Stimulated activated effector memory CD8-positive, alpha-beta T cell treated with anti-CD3 and anti-CD28 coated beads, Interleukin-12 subunit alpha, Interleukin-12 subunit beta, amount 100 ng/mL, for 72 hours (primary cell): ENCODE results near the gene CSGALNACT2.
"Not testable (repeated sequence)": the region's sequence is repeated elsewhere in the genome, so short reads cannot be mapped to it uniquely, and the experiment has no call there.

ENCODE experiments used
- ATAC-seq: fragments of 150-1000 bp; cut with Tn5 transposase; 2 replicates; pipeline ENCODE4 v1.10.0; 2021
- DNase-seq, 2 donors: peaks; one replicate each; pipeline ENCODE4 v3.0.0; 2021 to 2022; ENCODE audit warnings: low spot score in 2 of 2
- H3K27ac Mint-ChIP-seq: one replicate; pipeline ENCODE4 v1.8.0; 2022; ENCODE audit warnings: mild to moderate bottlenecking, mixed read lengths
- H3K36me3 Mint-ChIP-seq: one replicate; pipeline ENCODE4 v1.8.0; 2022; ENCODE audit warnings: mild to moderate bottlenecking, mixed read lengths
- H3K4me1 Mint-ChIP-seq: one replicate; pipeline ENCODE4 v1.8.0; 2022; ENCODE audit warnings: mixed read lengths
- H3K4me3 Mint-ChIP-seq: one replicate; pipeline ENCODE4 v1.8.0; 2022; ENCODE audit warnings: mild to moderate bottlenecking, mixed read lengths
- H3K9me3 Mint-ChIP-seq: one replicate; pipeline ENCODE4 v1.8.0; 2022; ENCODE audit warnings: mixed read lengths

CSGALNACT2 gene

GRCh38 chr10:43167498-43167889, 29.2 kb downstream of the CSGALNACT2 start:
- ATAC-seq, result no peak
- Mint-ChIP-seq H3K36me3 (peaks cover 99% of the 10 kb centered on the region), H3K4me3 (no peak overlapping the region), H3K4me1 (peaks cover 45% of the 10 kb centered on the region), H3K9me3 (no peaks in the 10 kb centered on the region), H3K27ac (no peak overlapping the region)
- no peak for DNase-seq

- no peak for DNase-seq
- H3K4me3 Mint-ChIP-seq, result no peak overlapping the region
- H3K36me3 Mint-ChIP-seq, result peaks cover 99% of the 10 kb centered on the region
- H3K27ac Mint-ChIP-seq, result peak overlapping the region; percentile 27
- H3K9me3 Mint-ChIP-seq, result no peaks in the 10 kb centered on the region
- ATAC-seq, result no peak
- peaks cover 42% of the 10 kb centered on the region for H3K4me1 Mint-ChIP-seq
Measured at GRCh38 chr10:43170491-43170890, 32.2 kb downstream of the CSGALNACT2 start.

DNA sequence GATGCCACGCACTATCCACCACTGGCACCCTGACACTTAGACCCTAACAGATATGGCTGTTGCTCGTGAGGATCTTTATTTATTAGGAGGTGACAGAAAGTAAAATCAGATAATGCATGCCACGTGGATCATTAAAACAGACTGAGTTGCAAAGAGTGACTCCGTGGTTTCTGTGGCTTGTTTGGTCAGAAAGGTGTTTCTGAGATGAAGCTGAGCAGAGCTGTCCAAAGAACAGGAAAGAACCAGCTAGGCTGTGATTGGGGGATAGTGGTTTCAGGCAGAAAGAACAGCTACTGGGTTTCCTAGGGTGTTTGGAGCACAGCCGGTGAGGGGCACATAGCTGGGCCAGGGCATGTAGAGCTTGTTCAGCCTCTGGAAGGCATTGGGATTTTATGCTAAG, 34.4 kb downstream of the CSGALNACT2 start:
- H3K27ac Mint-ChIP-seq, result peak overlapping the region; percentile 67
- no peak overlapping the region for H3K4me3 Mint-ChIP-seq
- peaks cover 30% of the 10 kb centered on the region for H3K4me1 Mint-ChIP-seq
- DNase-seq (no peak), ATAC-seq (peak; percentile 8)
- H3K36me3 Mint-ChIP-seq, result peaks cover 100% of the 10 kb centered on the region
- H3K9me3 Mint-ChIP-seq, result no peaks in the 10 kb centered on the region

GRCh38 chr10:43173120-43173519, 34.9 kb downstream of the CSGALNACT2 start:
- Mint-ChIP-seq H3K4me3 (no peak overlapping the region), H3K36me3 (peaks cover 100% of the 10 kb centered on the region), H3K4me1 (peaks cover 30% of the 10 kb centered on the region), H3K9me3 (no peaks in the 10 kb centered on the region), H3K27ac (peak overlapping the region; percentile 67)
- no peak for DNase-seq
- no peak for ATAC-seq

- H3K4me1 Mint-ChIP-seq, result peaks cover 28% of the 10 kb centered on the region
Measured at GRCh38 chr10:43174969-43175368, 36.7 kb downstream of the CSGALNACT2 start.

DNA sequence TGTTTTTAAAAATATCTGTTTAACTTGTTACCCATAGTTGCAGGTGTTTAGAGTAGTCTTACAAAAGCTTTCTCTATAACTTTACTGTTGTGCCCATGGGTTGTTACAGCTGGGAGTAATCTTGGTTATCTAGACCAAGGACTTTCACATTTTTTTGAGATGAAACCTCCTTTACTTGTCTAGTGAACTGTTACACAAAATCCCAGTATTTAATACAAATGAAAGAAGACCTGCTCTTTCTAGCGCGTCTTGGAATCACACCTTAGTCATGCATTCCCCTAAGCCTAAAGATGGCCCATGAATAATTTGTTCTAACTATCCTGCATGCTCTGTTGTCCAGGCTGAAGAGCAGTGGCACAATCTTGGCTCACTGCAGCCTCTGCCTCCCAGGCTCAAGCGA, 38.0 kb downstream of the CSGALNACT2 start:
- Mint-ChIP-seq H3K4me1 (peaks cover 18% of the 10 kb centered on the region), H3K27ac (no peak overlapping the region), H3K4me3 (no peak overlapping the region), H3K36me3 (peaks cover 100% of the 10 kb centered on the region), H3K9me3 (peaks cover 3% of the 10 kb centered on the region)
- no peak for DNase-seq
- no peak for ATAC-seq

More at GRCh38 chr10:43174969-43175368, 36.7 kb downstream of the CSGALNACT2 start:
- no peak for DNase-seq
- ATAC-seq, result no peak
- H3K36me3 Mint-ChIP-seq, result peaks cover 100% of the 10 kb centered on the region
- H3K4me3 Mint-ChIP-seq, result no peak overlapping the region
- H3K9me3 Mint-ChIP-seq, result peaks cover 3% of the 10 kb centered on the region
- H3K27ac Mint-ChIP-seq, result no peak overlapping the region

DNA sequence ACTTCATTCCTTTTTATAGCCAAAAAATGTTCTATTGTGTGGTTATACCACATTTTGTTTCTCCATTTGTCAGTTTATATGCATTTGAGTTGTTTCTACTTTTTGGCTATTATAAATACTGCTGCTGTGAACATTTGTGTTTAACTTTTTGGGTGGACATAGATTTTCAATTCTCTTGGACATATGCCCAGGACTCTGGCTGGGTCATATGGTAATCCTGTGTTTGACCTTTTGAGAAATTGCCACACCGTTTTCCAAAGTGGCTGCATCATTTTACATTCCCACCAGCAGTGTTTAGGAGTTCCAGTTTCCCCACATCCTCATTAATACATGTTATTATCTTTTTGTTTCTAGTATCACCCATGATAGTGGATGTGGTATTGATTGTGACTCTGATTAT, 39.4 kb downstream of the CSGALNACT2 start:
- ATAC-seq (no peak), DNase-seq (no peak)
- peaks cover 7% of the 10 kb centered on the region for H3K4me1 Mint-ChIP-seq
- peaks cover 3% of the 10 kb centered on the region for H3K9me3 Mint-ChIP-seq
- no peak overlapping the region for H3K27ac Mint-ChIP-seq
- H3K36me3 Mint-ChIP-seq, result peaks cover 98% of the 10 kb centered on the region
- no peak overlapping the region for H3K4me3 Mint-ChIP-seq

DNA sequence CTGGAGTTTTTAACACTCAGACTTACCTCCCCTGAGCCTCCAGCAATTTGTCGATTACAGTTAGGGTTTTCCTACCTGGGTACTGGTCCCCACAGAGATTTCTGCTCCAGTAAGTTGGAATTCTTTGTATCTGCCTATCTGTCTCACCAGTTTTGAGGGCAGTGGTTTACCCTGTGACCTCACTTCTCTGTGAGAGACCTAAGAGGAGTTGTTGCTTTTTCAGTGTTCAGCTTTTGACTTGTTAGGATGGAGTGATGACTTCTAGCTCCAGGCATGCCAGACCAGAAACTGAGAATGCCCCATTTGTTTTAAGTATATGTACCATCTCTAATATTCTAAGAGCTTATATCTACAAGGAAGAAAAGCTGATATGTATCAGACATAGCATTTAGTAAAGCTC, 42.9 kb downstream of the CSGALNACT2 start:
- ATAC-seq (no peak), DNase-seq (no peak)
- no peak overlapping the region for H3K4me3 Mint-ChIP-seq
- peaks cover 3% of the 10 kb centered on the region for H3K9me3 Mint-ChIP-seq
- peaks cover 98% of the 10 kb centered on the region for H3K36me3 Mint-ChIP-seq
- no peaks in the 10 kb centered on the region for H3K4me1 Mint-ChIP-seq
- no peak overlapping the region for H3K27ac Mint-ChIP-seq

GRCh38 chr10:43183764-43184163, 45.5 kb downstream of the CSGALNACT2 start:
- not testable (repeated sequence) for DNase-seq, H3K4me3 Mint-ChIP-seq, H3K9me3 Mint-ChIP-seq, H3K4me1 Mint-ChIP-seq, ATAC-seq
- Mint-ChIP-seq H3K27ac (peak overlapping the region; percentile 26), H3K36me3 (peaks cover 98% of the 10 kb centered on the region)

GRCh38 chr10:43186150-43186549, 47.9 kb downstream of the CSGALNACT2 start:
- H3K36me3 Mint-ChIP-seq, result peaks cover 93% of the 10 kb centered on the region
- no peak for ATAC-seq
- no peaks in the 10 kb centered on the region for H3K9me3 Mint-ChIP-seq
- no peak overlapping the region for H3K4me3 Mint-ChIP-seq
- H3K27ac Mint-ChIP-seq, result no peak overlapping the region
- DNase-seq, result no peak
- no peaks in the 10 kb centered on the region for H3K4me1 Mint-ChIP-seq

- DNase-seq (no peak), ATAC-seq (no peak)
- peaks cover 84% of the 10 kb centered on the region for H3K36me3 Mint-ChIP-seq
- no peak overlapping the region for H3K27ac Mint-ChIP-seq
- no peak overlapping the region for H3K4me3 Mint-ChIP-seq
- no peaks in the 10 kb centered on the region for H3K4me1 Mint-ChIP-seq
- H3K9me3 Mint-ChIP-seq, result no peaks in the 10 kb centered on the region
Measured at GRCh38 chr10:43187213-43187612, 49.0 kb downstream of the CSGALNACT2 start.

DNA sequence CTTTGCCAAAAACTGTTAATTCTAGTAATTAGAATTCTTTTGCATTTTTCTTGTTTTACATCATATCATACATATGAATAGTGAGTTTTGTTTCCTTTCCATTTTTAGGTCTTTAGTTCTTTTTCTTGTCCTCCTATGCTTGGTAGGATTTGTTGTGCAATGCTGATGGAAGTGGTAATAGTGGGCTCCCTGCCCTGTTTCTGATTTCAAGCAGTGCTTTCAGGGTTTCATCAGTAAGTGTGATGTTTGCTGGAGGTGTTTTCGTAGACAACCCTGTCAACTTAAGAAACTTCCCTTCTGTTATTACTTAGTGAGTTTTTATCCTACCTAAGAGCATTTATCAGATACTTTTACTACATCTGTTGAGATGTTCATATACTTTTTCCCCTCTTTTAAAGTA, 50.5 kb downstream of the CSGALNACT2 start:
- Mint-ChIP-seq H3K9me3 (no peaks in the 10 kb centered on the region), H3K4me1 (no peaks in the 10 kb centered on the region), H3K4me3 (no peak overlapping the region), H3K36me3 (peaks cover 69% of the 10 kb centered on the region), H3K27ac (peak overlapping the region; percentile 75)
- no peak for ATAC-seq
- DNase-seq, result no peak

- H3K36me3 Mint-ChIP-seq, result peaks cover 60% of the 10 kb centered on the region
- no peaks in the 10 kb centered on the region for H3K4me1 Mint-ChIP-seq
- DNase-seq (no peak), ATAC-seq (no peak)
- H3K4me3 Mint-ChIP-seq, result no peak overlapping the region
- no peak overlapping the region for H3K27ac Mint-ChIP-seq
- no peaks in the 10 kb centered on the region for H3K9me3 Mint-ChIP-seq
Measured at GRCh38 chr10:43190289-43190688, 52.0 kb downstream of the CSGALNACT2 start.

DNA sequence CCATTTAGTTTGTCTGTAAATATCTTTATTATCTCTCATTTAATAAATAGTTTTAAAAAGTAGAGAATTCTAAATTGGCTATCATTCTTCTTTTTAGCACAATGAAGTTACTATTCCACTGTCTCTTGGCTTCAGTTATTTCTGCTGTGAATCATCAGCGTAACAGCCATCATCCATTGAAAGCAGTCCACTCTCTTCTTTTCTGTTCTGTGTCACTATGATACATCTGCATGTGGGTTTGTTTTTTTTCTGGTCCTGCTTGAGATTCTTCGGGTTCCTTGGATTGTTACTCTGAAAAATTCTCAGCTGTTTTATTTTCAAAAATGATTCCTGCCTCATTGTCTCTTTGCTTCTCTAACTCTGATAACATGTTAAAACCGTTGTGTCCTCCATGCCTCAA, 52.5 kb downstream of the CSGALNACT2 start:
- no peak for ATAC-seq
- DNase-seq, result no peak
- no peaks in the 10 kb centered on the region for H3K4me1 Mint-ChIP-seq
- H3K36me3 Mint-ChIP-seq, result peaks cover 60% of the 10 kb centered on the region
- H3K27ac Mint-ChIP-seq, result no peak overlapping the region
- no peak overlapping the region for H3K4me3 Mint-ChIP-seq
- no peaks in the 10 kb centered on the region for H3K9me3 Mint-ChIP-seq

- ATAC-seq, result no peak
- no peak overlapping the region for H3K27ac Mint-ChIP-seq
- H3K36me3 Mint-ChIP-seq, result peaks cover 60% of the 10 kb centered on the region
- DNase-seq, result no peak
- H3K9me3 Mint-ChIP-seq, result no peaks in the 10 kb centered on the region
- no peak overlapping the region for H3K4me3 Mint-ChIP-seq
- H3K4me1 Mint-ChIP-seq, result peaks cover 6% of the 10 kb centered on the region
Measured at GRCh38 chr10:43192884-43193283, 54.6 kb downstream of the CSGALNACT2 start.

- peaks cover 13% of the 10 kb centered on the region for H3K4me1 Mint-ChIP-seq
- ATAC-seq, result no peak
Measured at GRCh38 chr10:43193496-43194080, 55.3 kb downstream of the CSGALNACT2 start.

DNA sequence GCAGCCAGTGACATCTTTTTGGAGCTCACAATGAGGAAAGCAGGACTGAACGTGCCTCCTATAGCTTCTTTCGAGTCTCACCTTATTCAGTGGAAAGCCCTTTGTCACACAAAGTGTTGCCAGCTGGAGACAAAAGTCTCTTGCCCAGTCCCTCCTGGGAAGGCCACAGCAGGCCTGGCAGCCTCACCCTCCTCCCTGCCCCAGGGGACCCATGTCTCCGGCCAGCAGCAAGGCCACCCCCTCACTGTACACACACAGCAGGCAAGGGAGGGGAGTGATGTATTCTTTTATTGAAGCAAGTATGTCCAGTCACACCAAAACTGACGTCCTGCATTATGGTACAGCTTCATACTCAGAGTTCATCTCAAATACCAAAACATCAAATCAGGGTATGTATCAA, 56.0 kb downstream of the CSGALNACT2 start:
- no peak for ATAC-seq
- Mint-ChIP-seq H3K9me3 (no peaks in the 10 kb centered on the region), H3K4me3 (no peak overlapping the region), H3K36me3 (peaks cover 50% of the 10 kb centered on the region), H3K4me1 (peaks cover 13% of the 10 kb centered on the region), H3K27ac (peak overlapping the region; percentile 79)
- no peak for DNase-seq

More at GRCh38 chr10:43193496-43194080, 55.3 kb downstream of the CSGALNACT2 start:
- Mint-ChIP-seq H3K36me3 (peaks cover 56% of the 10 kb centered on the region), H3K27ac (peak overlapping the region; percentile 79), H3K4me3 (no peak overlapping the region), H3K9me3 (no peaks in the 10 kb centered on the region)
- DNase-seq, result no peak
